NOMO-1 treated with DMSO at 0.1 percent for 48 hours (cell line): ENCODE results near the gene TMEM269.

ENCODE experiments used
- DNase-seq: peaks from one replicate; lab custom pipeline; 2025; ENCODE audit not compliant: unreplicated experiment; lab: John Stamatoyannopoulos, UW

TMEM269 gene

GRCh38 chr1:42847111-42847595 is 62.4 kb downstream of the TMEM269 start:
- peak; percentile 39 for DNase-seq

DNA sequence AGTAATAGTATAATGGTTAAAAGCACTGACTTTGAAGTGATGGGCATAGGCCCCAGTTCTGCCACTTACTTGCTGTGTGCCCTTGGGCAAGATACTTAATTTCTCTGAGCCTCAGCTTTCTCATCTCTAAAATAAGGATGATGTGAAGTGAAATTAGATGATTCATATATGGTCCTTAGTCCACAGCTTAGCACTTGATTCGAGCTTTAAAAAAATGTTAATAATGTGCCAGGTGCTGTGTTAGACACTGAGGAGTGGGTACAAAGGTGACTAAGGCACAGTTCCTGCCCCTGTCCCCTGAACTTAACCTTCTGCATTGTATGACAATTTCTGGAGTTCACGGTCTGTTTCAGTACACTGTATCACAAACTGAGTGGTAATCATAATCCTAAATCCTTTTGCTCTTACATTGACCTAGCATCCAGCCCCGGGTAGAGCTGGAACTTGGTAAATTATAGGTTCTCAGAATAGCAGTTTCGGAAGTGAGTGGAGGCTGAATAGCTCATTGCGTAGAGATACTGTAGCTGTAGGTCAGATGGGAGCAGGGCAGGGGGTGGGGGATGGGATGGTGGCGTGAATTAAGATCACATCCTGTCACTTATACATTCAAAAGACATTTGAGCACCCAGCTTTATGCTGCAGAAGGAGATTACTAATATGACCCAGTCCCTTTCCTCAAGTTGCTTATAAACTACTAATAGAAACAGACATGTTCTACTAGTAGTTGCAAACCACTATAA is 63.1 kb downstream of the TMEM269 start:
- no peak for DNase-seq

- DNase-seq: no peak
Observed at GRCh38 chr1:42848823-42849537, 64.2 kb downstream of the TMEM269 start.

- DNase-seq: no peak
Observed at GRCh38 chr1:42849944-42850343, 65.2 kb downstream of the TMEM269 start.
